Right lobe of liver (tissue), 6 donors: ENCODE measurements around the gene ALDH5A1. TPM values are rescaled to one million over a fixed set of nuclear protein-coding genes. Genes with fewer than 3 reads are reported as not detected.

Experiments
- ATAC-seq, 4 donors: fragments of 200-7000 bp; cut with Tn5 transposase; one replicate each; pipeline ENCODE4 v1.9.1; 2020; ENCODE audit warnings: mild to moderate bottlenecking in 4 of 4, moderate library complexity in 4 of 4
- DNase-seq, 3 donors: peaks; one replicate each; pipeline ENCODE4 v3.0.0-alpha.2; 2020
- H3K27ac ChIP-seq, 3 donors: fragments of 200-600 bp; one replicate each; pipeline ENCODE4 v1.8.0; 2022
- H3K27me3 ChIP-seq, 2 donors: fragments of 200-600 bp; one replicate each; pipeline ENCODE4 v1.8.0; 2022
- H3K36me3 ChIP-seq, 4 donors: fragments of 200-600 bp; sonication (generic) in 1 of 4; one replicate each; pipeline versions ENCODE4 v1.5.1 to v1.8.0; 2017 to 2022; ENCODE audit warnings: control low read depth in 1 of 4
- H3K4me1 ChIP-seq, 4 donors: fragments of 200-600 bp; sonication (generic) in 1 of 4; one replicate each; pipeline versions ENCODE4 v1.5.1 to v1.8.0; 2017 to 2022; ENCODE audit warnings: control low read depth in 1 of 4
- H3K4me3 ChIP-seq, 3 donors: fragments of 200-600 bp; one replicate each; pipeline ENCODE4 v1.8.0; 2022
- H3K9me3 ChIP-seq, 4 donors: fragments of 200-600 bp; sonication (generic) in 1 of 4; one replicate each; pipeline versions ENCODE4 v1.5.1 to v1.8.0; 2017 to 2022; ENCODE audit warnings: control low read depth in 1 of 4
- CTCF ChIP-seq, 4 donors: fragments of 200-600 bp in 3 of 4; fragments of 450-650 bp in 1 of 4; IDR thresholded peaks; one replicate each; pipeline versions ENCODE4 v1.5.1 to v1.8.0; 2016 to 2022; ENCODE audit warnings: antibody characterized with exemption in 4 of 4, mild to moderate bottlenecking in 2 of 4
- POLR2A ChIP-seq: fragments of 450-650 bp; IDR thresholded peaks from one replicate; pipeline ENCODE4 v1.6.1; 2017; ENCODE audit warnings: antibody characterized with exemption, mild to moderate bottlenecking
- WGBS: methylation state at CpG from one replicate; pipeline ENCODE4 v1.1.6; 2018; ENCODE audit warnings: low coverage, low lambda C conversion rate; ENCODE audit not compliant: insufficient coverage; ENCODE audit errors: missing lambda C conversion rate; 5-methylcytosine and 5-hydroxymethylcytosine counted together
- intact Hi-C, 2 donors: fragments of 100-400 bp; cut with DNase I; formaldehyde crosslinking; loops; one replicate each; pipeline versions ENCODE4 v1.11.2 to v1.14.1; 2022
- total RNA-seq, 6 experiments: library from RNA; depleted of rRNA in 2 of 6; stranded (reverse); fragments of >200 nt in 2 of 6; fragmentation: NEBNext Ultra II Directional in 3 of 6; extraction: Animal tissue kit (Norgen Biotek cat#: 25700) in 3 of 6; gene quantifications; one replicate each; pipeline versions ENCODE4 v1.1.0 to v1.2.4, GENCODE V29; 2016 to 2023
- donor health status: DM: no; HTN: yes; CAD: no.
- donor health status: DM: no; HTN: no; CAD: no.
- donor health status: DM: no; HTN: no; CAD: no.
- donor health status: DM: no; HTN: yes; CAD: no.
- donor health status: DM: no; HTN: yes; CAD: no.

ALDH5A1 gene
- total RNA-seq, 6 experiments from 2014 or later: 24.2 to 71.0 (median 47.2) TPM

DNA sequence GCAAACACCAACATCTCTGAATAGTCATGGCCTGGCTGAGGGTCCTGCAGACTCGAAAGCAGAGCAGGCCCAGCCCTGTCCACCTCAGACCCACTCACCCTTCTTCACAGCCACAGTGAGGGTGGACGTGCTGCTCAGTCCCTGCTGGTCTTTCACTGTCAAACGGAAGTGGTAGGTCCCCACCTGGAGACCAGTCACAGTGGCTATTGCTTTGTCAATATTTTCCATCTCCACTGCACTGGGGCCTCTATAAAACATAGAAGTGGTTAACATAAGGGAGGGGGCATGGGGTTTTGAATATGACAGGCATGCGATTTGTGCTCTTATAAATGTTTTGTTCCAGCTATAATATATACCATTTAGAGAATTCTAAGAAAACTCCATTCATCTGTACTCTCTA, 73.9 kb downstream of the ALDH5A1 start:
- intact Hi-C loops: no loop called here
- 47% methylated on average over 2 of the region's 4 CpGs for WGBS
- DNase-seq (no peak), ATAC-seq (no peak)
- no peaks in the 10 kb centered on the region for H3K27me3 ChIP-seq
- H3K27ac ChIP-seq: no peak overlapping the region
- H3K4me3 ChIP-seq: no peak overlapping the region
- no peaks in the 10 kb centered on the region for H3K4me1 ChIP-seq
- H3K9me3 ChIP-seq: no peaks in the 10 kb centered on the region
- TF ChIP-seq POLR2A: no peak
- no peak for TF ChIP-seq CTCF (IDR thresholded peaks at IDR 0.05)
- H3K36me3 ChIP-seq: no peaks in the 10 kb centered on the region

- Histone ChIP-seq H3K36me3 (no peaks in the 10 kb centered on the region), H3K27me3 (no peaks in the 10 kb centered on the region), H3K27ac (no peak overlapping the region), H3K4me1 (no peaks in the 10 kb centered on the region), H3K4me3 (no peak overlapping the region), H3K9me3 (no peaks in the 10 kb centered on the region)
- DNase-seq: no peak
- TF ChIP-seq CTCF (IDR thresholded peaks at IDR 0.05): no peak
- TF ChIP-seq POLR2A: no peak
- intact Hi-C loops: no loop called here
- 67% methylated on average over 1 of the region's 5 CpGs for WGBS
- no peak for ATAC-seq
Observed at GRCh38 chr6:24569811-24570210, 75.0 kb downstream of the ALDH5A1 start.

- 72% methylated on average over 6 of the region's 6 CpGs for WGBS
- no peaks in the 10 kb centered on the region for H3K36me3 ChIP-seq
- no peak overlapping the region for H3K4me3 ChIP-seq
- ATAC-seq (no peak), DNase-seq (no peak)
- TF ChIP-seq CTCF (IDR thresholded peaks at IDR 0.05): no peak
- TF ChIP-seq POLR2A: no peak
- H3K27me3 ChIP-seq: no peaks in the 10 kb centered on the region
- H3K27ac ChIP-seq: no peak overlapping the region
- intact Hi-C loops: no loop called here
- H3K9me3 ChIP-seq: no peaks in the 10 kb centered on the region
- no peaks in the 10 kb centered on the region for H3K4me1 ChIP-seq
Observed at GRCh38 chr6:24571361-24571760, 76.6 kb downstream of the ALDH5A1 start.

GRCh38 chr6:24574809-24575208, 80.0 kb downstream of the ALDH5A1 start:
- 48% methylated on average over 4 of the region's 4 CpGs for WGBS
- TF ChIP-seq CTCF (IDR thresholded peaks at IDR 0.05) (no peak), POLR2A (no peak)
- peak in 3 of 4 donors; percentile 32 to 59 (median 32) for ATAC-seq
- no peak for DNase-seq
- intact Hi-C loops: no loop called here
- Histone ChIP-seq H3K9me3 (no peaks in the 10 kb centered on the region), H3K36me3 (no peaks in the 10 kb centered on the region), H3K27me3 (no peaks in the 10 kb centered on the region), H3K4me3 (no peak overlapping the region), H3K27ac (no peak overlapping the region), H3K4me1 (no peaks in the 10 kb centered on the region)

GRCh38 chr6:24576447-24576846, 81.7 kb downstream of the ALDH5A1 start:
- no peak for TF ChIP-seq CTCF (IDR thresholded peaks at IDR 0.05)
- TF ChIP-seq POLR2A: no peak
- 88% methylated on average over 6 of the region's 6 CpGs for WGBS
- Histone ChIP-seq H3K4me1 (no peaks in the 10 kb centered on the region), H3K9me3 (no peaks in the 10 kb centered on the region), H3K27ac (no peak overlapping the region), H3K36me3 (no peaks in the 10 kb centered on the region), H3K4me3 (no peak overlapping the region), H3K27me3 (no peaks in the 10 kb centered on the region)
- intact Hi-C loops: no loop called here
- DNase-seq: no peak
- ATAC-seq: no peak
